Loucy (cell line): ENCODE results near the gene DLX1.

Source experiments
- EZH2phosphoT487 ChIP-seq: fragments of 200-600 bp; IDR thresholded peaks from 2 replicates; pipeline ENCODE4 v1.6.1; 2018; ENCODE audit warnings: antibody characterized with exemption, mild to moderate bottlenecking, moderate library complexity, borderline replicate concordance
- TF ChIP-seq, protein P1 (sequence below): fragments of 200-600 bp; sonication (generic); conservative IDR thresholded peaks from 2 replicates; pipeline ENCODE4 v1.5.1; 2014; ENCODE audit warnings: mild to moderate bottlenecking, antibody characterized with exemption, low read length

DNA sequence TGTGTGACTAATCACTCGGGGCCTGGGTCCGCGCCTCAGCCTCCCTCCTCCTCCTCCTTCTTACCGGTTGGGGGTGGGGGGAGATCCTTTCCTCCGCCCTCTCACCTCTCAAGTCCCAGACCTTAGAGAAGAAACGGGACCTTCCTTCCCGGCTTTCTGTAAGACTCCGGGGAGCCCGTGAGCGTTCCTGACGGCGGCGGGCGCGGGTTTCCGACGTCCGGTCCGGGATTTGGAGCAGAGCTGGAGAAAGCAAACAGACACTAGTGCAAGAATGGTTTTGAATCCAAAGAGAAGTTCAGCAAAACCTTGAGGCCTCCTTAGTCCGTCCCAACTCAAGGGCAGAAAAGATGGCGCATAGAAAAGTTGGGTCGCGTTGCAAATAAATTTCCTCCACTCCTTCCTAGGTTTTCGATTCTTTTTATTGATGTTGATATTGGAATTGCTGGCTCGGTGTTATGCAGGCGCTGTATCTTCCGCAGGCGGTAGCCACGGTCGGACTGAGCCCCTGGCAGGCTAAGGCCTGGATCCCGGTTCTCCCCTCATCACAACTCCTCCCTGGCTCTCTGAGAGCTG is 2.0 kb downstream of the DLX1 start:
- TF ChIP-seq, protein P1, sequence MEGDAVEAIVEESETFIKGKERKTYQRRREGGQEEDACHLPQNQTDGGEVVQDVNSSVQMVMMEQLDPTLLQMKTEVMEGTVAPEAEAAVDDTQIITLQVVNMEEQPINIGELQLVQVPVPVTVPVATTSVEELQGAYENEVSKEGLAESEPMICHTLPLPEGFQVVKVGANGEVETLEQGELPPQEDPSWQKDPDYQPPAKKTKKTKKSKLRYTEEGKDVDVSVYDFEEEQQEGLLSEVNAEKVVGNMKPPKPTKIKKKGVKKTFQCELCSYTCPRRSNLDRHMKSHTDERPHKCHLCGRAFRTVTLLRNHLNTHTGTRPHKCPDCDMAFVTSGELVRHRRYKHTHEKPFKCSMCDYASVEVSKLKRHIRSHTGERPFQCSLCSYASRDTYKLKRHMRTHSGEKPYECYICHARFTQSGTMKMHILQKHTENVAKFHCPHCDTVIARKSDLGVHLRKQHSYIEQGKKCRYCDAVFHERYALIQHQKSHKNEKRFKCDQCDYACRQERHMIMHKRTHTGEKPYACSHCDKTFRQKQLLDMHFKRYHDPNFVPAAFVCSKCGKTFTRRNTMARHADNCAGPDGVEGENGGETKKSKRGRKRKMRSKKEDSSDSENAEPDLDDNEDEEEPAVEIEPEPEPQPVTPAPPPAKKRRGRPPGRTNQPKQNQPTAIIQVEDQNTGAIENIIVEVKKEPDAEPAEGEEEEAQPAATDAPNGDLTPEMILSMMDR = no peak
- TF ChIP-seq EZH2phosphoT487 = no peak
